SHP77 treated with DMSO at 0.1 percent for 48 hours (cell line): ENCODE results near the gene DAAM2.

Experiments
- DNase-seq: peaks from one replicate; lab custom pipeline; 2025; lab: John Stamatoyannopoulos, UW

Gene DAAM2

GRCh38 chr6:39930540-39930939 is 138.4 kb downstream of the DAAM2 start:
- no peak for DNase-seq

- DNase-seq = no peak
These were observed 139.4 kb downstream of the DAAM2 start for GRCh38 chr6:39931607-39932006.

GRCh38 chr6:39932386-39932910 is 140.3 kb downstream of the DAAM2 start:
- no peak for DNase-seq

- DNase-seq = no peak
These were observed 141.5 kb downstream of the DAAM2 start for GRCh38 chr6:39933669-39934130.

- no peak for DNase-seq
These were observed 142.1 kb downstream of the DAAM2 start, which contains the start of gene MOCS1 for GRCh38 chr6:39934131-39934757. Gene MOCS1, minus strand, starts transcription at chr6:39934462. Its CDS starts 45 bp downstream, at chr6:39934417.

GRCh38 chr6:39935241-39935640 is 143.1 kb downstream of the DAAM2 start:
- no peak for DNase-seq

- no peak for DNase-seq
These were observed 144.7 kb downstream of the DAAM2 start for GRCh38 chr6:39936857-39937256.

GRCh38 chr6:39937686-39938333 is 145.6 kb downstream of the DAAM2 start:
- no peak for DNase-seq

- DNase-seq = no peak
These were observed 146.8 kb downstream of the DAAM2 start for GRCh38 chr6:39938773-39939654.

- DNase-seq = no peak
These were observed 149.0 kb downstream of the DAAM2 start for GRCh38 chr6:39941138-39941537.

- no peak for DNase-seq
These were observed 149.6 kb downstream of the DAAM2 start for GRCh38 chr6:39941820-39942219.

- DNase-seq = no peak
These were observed 150.9 kb downstream of the DAAM2 start for GRCh38 chr6:39942903-39943580.

- no peak for DNase-seq
These were observed 153.4 kb downstream of the DAAM2 start for GRCh38 chr6:39945626-39946025.

GRCh38 chr6:39947611-39948068 is 155.5 kb downstream of the DAAM2 start:
- DNase-seq = no peak

- DNase-seq = no peak
These were observed 156.1 kb downstream of the DAAM2 start for GRCh38 chr6:39948199-39948791.

- DNase-seq = no peak
These were observed 158.0 kb downstream of the DAAM2 start for GRCh38 chr6:39950125-39950720.

GRCh38 chr6:39951191-39951590 is 159.0 kb downstream of the DAAM2 start:
- DNase-seq = no peak

GRCh38 chr6:39951716-39952115 is 159.5 kb downstream of the DAAM2 start:
- no peak for DNase-seq

GRCh38 chr6:39952167-39952566 is 160.0 kb downstream of the DAAM2 start:
- DNase-seq = no peak

- DNase-seq = no peak
These were observed 161.0 kb downstream of the DAAM2 start for GRCh38 chr6:39953076-39953618.
